Measurements from ENCODE around the gene TWIST2.
A peak's percentile ranks its signal among the peaks of the same experiment; 100 is the strongest.

The TWIST2 gene

DNA sequence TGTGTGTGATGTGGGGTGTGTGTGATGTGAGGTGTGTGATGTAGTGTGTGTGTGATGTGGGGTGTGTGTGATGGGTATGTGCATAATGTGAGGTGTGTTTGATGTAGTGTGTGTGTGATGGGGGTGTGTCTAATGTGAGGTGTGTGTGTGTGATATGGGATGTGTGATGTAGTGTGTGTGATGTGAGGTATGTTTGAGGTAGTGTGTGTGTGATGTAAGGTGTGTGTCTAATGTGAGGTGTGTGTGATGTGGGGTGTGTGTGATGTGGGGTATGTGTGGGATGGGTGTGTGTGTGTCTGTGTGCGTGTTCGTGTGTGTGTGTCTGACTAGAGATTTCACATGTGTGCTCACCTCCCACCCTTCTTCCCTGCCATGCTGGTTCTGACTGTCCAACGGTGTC is 56.3 kb downstream of the TWIST2 start:
- Histone ChIP-seq H3K9me3 (ENCODE audit: control insufficient read depth, low read length) (no peaks in the 10 kb centered on the region), H3K27me3 (ENCODE audit: control insufficient read depth, insufficient read depth, low read length, poor library complexity, severe bottlenecking) (no peaks in the 10 kb centered on the region), H3K4me1 (ENCODE audit: control insufficient read depth, insufficient read depth, low read length) (peaks cover 11% of the 10 kb centered on the region), H3K27ac (ENCODE audit: insufficient read depth, low read depth, low read length, poor library complexity, severe bottlenecking) (no peak overlapping the region), H3K4me3 (ENCODE audit: insufficient read depth, low read depth, low read length) (no peak overlapping the region), H3K36me3 (ENCODE audit: control insufficient read depth, insufficient read depth, low read length) (no peaks in the 10 kb centered on the region)
- 86 to 95% methylated on average over 3 of the region's 3 CpGs for WGBS, 2 experiments

DNA sequence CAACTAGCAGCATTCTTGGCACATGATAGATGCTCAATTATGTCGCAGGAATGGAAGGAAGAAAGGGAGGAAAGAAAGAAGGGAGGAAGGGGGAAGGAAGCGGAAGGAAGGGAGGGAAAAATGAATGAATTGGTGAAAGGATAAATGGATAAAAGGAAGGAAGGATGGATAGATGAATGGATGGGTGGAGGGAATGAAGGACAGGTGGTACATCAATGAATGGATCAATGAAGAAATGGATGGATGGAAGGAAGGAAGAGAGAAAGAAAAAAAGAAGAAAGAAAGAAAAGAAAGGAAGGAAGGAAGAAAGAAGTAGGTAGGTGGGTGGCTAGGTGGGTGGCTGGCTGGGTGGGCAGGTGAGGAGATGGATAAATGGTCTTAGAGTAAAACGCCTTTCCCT is 56.8 kb downstream of the TWIST2 start:
- no peak overlapping the region for H3K4me3 ChIP-seq (ENCODE audit: insufficient read depth, low read depth, low read length)

DNA sequence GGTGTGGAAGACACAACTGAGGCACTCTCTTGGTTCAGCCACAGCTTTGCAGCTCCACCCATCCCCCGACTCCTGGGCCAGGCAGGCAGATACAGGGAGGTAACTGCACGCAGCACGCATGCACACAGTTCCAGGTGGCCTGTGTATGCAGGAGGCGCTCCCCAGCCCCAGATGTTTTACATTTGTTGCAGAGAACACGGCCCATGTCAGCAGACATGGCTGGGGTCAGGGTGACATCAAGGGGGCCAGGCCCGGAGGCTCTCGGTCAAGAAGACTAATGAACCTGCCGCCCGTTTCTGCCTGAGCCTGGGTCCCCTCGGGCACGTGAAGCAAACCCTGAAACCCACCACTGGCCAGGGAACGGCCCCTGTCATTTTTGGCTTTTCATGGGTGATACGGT is 57.3 kb downstream of the TWIST2 start:
- peaks cover 20% of the 10 kb centered on the region for H3K4me1 ChIP-seq (ENCODE audit: control insufficient read depth, insufficient read depth, low read length)
- WGBS, 2 experiments: 89 to 90% methylated on average over 13 of the region's 13 CpGs
- H3K36me3 ChIP-seq (ENCODE audit: control insufficient read depth, insufficient read depth, low read length): no peaks in the 10 kb centered on the region
- H3K27ac ChIP-seq (ENCODE audit: insufficient read depth, low read depth, low read length, poor library complexity, severe bottlenecking): no peak overlapping the region
- no peaks in the 10 kb centered on the region for H3K9me3 ChIP-seq (ENCODE audit: control insufficient read depth, low read length)
- no peak overlapping the region for H3K4me3 ChIP-seq (ENCODE audit: insufficient read depth, low read depth, low read length)
- no peaks in the 10 kb centered on the region for H3K27me3 ChIP-seq (ENCODE audit: control insufficient read depth, insufficient read depth, low read length, poor library complexity, severe bottlenecking)

More for the DNA sequence above, 56.8 kb downstream of the TWIST2 start:
- H3K4me1 ChIP-seq (ENCODE audit: control insufficient read depth, insufficient read depth, low read length): peaks cover 16% of the 10 kb centered on the region
- H3K27ac ChIP-seq (ENCODE audit: insufficient read depth, low read depth, low read length, poor library complexity, severe bottlenecking): no peak overlapping the region
- no peaks in the 10 kb centered on the region for H3K36me3 ChIP-seq (ENCODE audit: control insufficient read depth, insufficient read depth, low read length)
- H3K9me3 ChIP-seq (ENCODE audit: control insufficient read depth, low read length): no peaks in the 10 kb centered on the region
- no peaks in the 10 kb centered on the region for H3K27me3 ChIP-seq (ENCODE audit: control insufficient read depth, insufficient read depth, low read length, poor library complexity, severe bottlenecking)
- 94 to 96% methylated on average over 3 of the region's 3 CpGs for WGBS, 2 experiments

- no peaks in the 10 kb centered on the region for H3K27me3 ChIP-seq (ENCODE audit: control insufficient read depth, insufficient read depth, low read length, poor library complexity, severe bottlenecking)
- 90 to 93% methylated on average over 28 of the region's 28 CpGs for WGBS, 2 experiments
- H3K27ac ChIP-seq (ENCODE audit: insufficient read depth, low read depth, low read length, poor library complexity, severe bottlenecking): no peak overlapping the region
- no peaks in the 10 kb centered on the region for H3K9me3 ChIP-seq (ENCODE audit: control insufficient read depth, low read length)
- no peaks in the 10 kb centered on the region for H3K36me3 ChIP-seq (ENCODE audit: control insufficient read depth, insufficient read depth, low read length)
- H3K4me1 ChIP-seq (ENCODE audit: control insufficient read depth, insufficient read depth, low read length): peaks cover 17% of the 10 kb centered on the region
- no peak overlapping the region for H3K4me3 ChIP-seq (ENCODE audit: insufficient read depth, low read depth, low read length)
Observed at GRCh38 chr2:238905644-238906043, 57.8 kb downstream of the TWIST2 start.

DNA sequence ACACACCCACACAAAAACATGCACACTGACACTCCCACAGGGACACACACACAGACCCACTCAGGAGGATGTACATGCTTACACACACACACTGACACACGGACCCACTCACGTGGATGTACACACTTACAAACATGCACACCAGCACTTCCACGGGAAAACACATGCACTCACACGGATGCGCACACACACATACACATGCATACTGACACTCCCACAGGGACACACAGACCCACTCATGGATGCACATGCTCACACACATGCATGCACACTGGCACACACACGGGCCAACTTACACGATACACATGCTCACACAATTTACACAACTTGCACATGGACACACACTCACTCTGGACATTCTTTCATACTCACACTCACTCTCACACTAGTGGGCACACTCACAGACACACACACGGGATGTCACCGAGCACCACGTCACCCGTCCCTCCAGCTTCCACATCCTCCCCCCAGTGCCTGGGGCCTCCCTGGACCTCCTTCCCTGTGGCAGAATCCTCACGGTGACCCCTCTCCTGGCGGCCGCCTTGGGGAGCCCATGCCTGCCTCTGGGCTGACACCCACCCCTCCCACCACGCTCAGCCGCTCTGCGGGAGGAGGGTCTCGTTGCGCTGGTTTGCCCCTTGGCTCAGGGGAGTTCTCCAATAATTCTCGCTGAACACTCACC is 58.5 kb downstream of the TWIST2 start:
- H3K36me3 ChIP-seq (ENCODE audit: control insufficient read depth, insufficient read depth, low read length): no peaks in the 10 kb centered on the region
- H3K4me3 ChIP-seq (ENCODE audit: insufficient read depth, low read depth, low read length): no peak overlapping the region
- 92 to 95% methylated on average over 20 of the region's 20 CpGs for WGBS, 2 experiments
- H3K27ac ChIP-seq (ENCODE audit: insufficient read depth, low read depth, low read length, poor library complexity, severe bottlenecking): no peak overlapping the region
- peaks cover 14% of the 10 kb centered on the region for H3K4me1 ChIP-seq (ENCODE audit: control insufficient read depth, insufficient read depth, low read length)
- H3K9me3 ChIP-seq (ENCODE audit: control insufficient read depth, low read length): no peaks in the 10 kb centered on the region
- no peaks in the 10 kb centered on the region for H3K27me3 ChIP-seq (ENCODE audit: control insufficient read depth, insufficient read depth, low read length, poor library complexity, severe bottlenecking)

DNA sequence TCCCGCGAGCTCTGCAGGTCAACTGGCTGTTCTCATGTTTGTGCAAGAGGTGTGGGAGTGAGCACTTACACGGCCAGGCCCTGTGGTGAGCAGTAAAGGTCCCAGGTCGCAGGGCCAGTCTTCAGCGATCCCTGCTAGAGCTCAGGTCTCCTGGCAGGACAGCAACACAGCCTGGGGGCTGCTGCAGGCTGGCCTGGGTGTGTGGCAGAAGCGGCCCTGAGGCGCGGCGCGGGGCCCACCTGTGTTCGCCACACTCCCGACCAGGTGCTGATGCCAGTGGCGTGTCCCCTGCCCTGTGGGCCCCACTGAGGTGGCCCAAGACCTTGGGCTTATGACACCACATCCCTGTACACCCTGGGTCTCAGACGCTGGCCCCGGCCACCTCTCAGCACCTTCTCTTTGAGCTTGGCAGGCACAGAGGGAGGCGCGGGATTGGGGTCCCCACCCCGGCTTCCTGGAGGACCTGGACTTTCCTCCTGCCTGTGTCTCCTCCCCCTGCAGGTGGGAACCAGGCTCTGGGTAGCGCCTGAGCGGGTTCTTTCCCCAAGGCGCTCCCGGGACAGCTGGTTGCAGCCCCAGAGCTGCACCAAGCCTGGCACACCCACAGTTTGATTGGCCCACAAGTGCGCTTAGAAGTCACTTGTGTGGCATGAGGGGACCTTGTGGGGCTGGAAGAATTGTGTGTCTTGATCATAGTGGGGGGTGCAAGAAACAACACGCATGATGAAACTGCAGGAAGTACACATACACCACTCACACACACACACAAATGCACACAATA is 59.2 kb downstream of the TWIST2 start:
- Histone ChIP-seq H3K27ac (ENCODE audit: insufficient read depth, low read depth, low read length, poor library complexity, severe bottlenecking) (no peak overlapping the region), H3K27me3 (ENCODE audit: control insufficient read depth, insufficient read depth, low read length, poor library complexity, severe bottlenecking) (no peaks in the 10 kb centered on the region), H3K9me3 (ENCODE audit: control insufficient read depth, low read length) (no peaks in the 10 kb centered on the region), H3K36me3 (ENCODE audit: control insufficient read depth, insufficient read depth, low read length) (no peaks in the 10 kb centered on the region), H3K4me3 (ENCODE audit: insufficient read depth, low read depth, low read length) (no peak overlapping the region), H3K4me1 (ENCODE audit: control insufficient read depth, insufficient read depth, low read length) (peaks cover 11% of the 10 kb centered on the region)
- WGBS, 2 experiments: 91 to 92% methylated on average over 24 of the region's 24 CpGs

GRCh38 chr2:238907717-238908173 is 59.9 kb downstream of the TWIST2 start:
- Histone ChIP-seq H3K4me1 (ENCODE audit: control insufficient read depth, insufficient read depth, low read length) (peaks cover 11% of the 10 kb centered on the region), H3K27me3 (ENCODE audit: control insufficient read depth, insufficient read depth, low read length, poor library complexity, severe bottlenecking) (no peaks in the 10 kb centered on the region), H3K36me3 (ENCODE audit: control insufficient read depth, insufficient read depth, low read length) (no peaks in the 10 kb centered on the region), H3K9me3 (ENCODE audit: control insufficient read depth, low read length) (no peaks in the 10 kb centered on the region), H3K4me3 (ENCODE audit: insufficient read depth, low read depth, low read length) (no peak overlapping the region), H3K27ac (ENCODE audit: insufficient read depth, low read depth, low read length, poor library complexity, severe bottlenecking) (no peak overlapping the region)
- WGBS, 2 experiments: 90 to 93% methylated on average over 5 of the region's 5 CpGs

- WGBS, 2 experiments: 62 to 64% methylated on average over 43 of the region's 43 CpGs
Observed at GRCh38 chr2:238908960-238909951, 61.4 kb downstream of the TWIST2 start.

DNA sequence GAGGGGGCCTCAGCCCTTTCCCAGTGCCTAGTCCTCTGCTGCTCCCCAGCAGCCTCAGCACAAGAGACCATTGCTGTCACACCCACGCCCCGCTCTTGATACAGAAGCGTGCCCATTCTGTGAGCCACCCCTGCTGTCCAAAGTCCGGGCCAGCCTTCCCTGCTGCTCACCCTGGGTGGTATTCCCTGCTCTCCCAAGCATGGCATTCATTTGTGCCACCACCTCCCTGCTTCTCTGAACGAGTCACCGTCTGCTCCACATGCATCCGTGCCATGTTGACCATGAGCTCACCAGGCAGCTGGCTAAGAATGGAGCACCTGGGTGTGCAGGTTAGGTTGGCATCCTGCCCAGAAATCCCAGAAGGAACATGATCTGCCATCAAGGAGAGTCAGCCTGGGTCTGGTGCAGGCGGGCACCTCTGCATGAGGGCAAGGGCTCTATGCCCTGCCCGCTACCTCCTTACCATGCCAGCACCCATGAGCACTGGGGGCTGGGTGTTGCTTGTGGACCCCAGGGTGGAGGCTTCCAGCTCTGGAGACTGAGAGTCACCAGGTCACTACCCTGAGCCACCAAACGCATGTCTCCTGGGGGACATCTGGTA is 63.0 kb downstream of the TWIST2 start:
- no peak overlapping the region for H3K4me3 ChIP-seq (ENCODE audit: insufficient read depth, low read depth, low read length)
- WGBS, 2 experiments: 93 to 95% methylated on average over 10 of the region's 10 CpGs

More at GRCh38 chr2:238908960-238909951, 61.4 kb downstream of the TWIST2 start:
- Histone ChIP-seq H3K4me1 (ENCODE audit: control insufficient read depth, insufficient read depth, low read length) (peaks cover 11% of the 10 kb centered on the region), H3K4me3 (ENCODE audit: insufficient read depth, low read depth, low read length) (no peak overlapping the region), H3K36me3 (ENCODE audit: control insufficient read depth, insufficient read depth, low read length) (no peaks in the 10 kb centered on the region), H3K9me3 (ENCODE audit: control insufficient read depth, low read length) (no peaks in the 10 kb centered on the region), H3K27me3 (ENCODE audit: control insufficient read depth, insufficient read depth, low read length, poor library complexity, severe bottlenecking) (no peaks in the 10 kb centered on the region), H3K27ac (ENCODE audit: insufficient read depth, low read depth, low read length, poor library complexity, severe bottlenecking) (peak overlapping the region; percentile 50)

More for the DNA sequence above, 63.0 kb downstream of the TWIST2 start:
- Histone ChIP-seq H3K27me3 (ENCODE audit: control insufficient read depth, insufficient read depth, low read length, poor library complexity, severe bottlenecking) (no peaks in the 10 kb centered on the region), H3K4me1 (ENCODE audit: control insufficient read depth, insufficient read depth, low read length) (peaks cover 11% of the 10 kb centered on the region), H3K27ac (ENCODE audit: insufficient read depth, low read depth, low read length, poor library complexity, severe bottlenecking) (no peak overlapping the region), H3K9me3 (ENCODE audit: control insufficient read depth, low read length) (no peaks in the 10 kb centered on the region), H3K36me3 (ENCODE audit: control insufficient read depth, insufficient read depth, low read length) (no peaks in the 10 kb centered on the region)

All from ectodermal cell (in vitro differentiated cells).